ENCODE results near the gene EPHA4.

DNA sequence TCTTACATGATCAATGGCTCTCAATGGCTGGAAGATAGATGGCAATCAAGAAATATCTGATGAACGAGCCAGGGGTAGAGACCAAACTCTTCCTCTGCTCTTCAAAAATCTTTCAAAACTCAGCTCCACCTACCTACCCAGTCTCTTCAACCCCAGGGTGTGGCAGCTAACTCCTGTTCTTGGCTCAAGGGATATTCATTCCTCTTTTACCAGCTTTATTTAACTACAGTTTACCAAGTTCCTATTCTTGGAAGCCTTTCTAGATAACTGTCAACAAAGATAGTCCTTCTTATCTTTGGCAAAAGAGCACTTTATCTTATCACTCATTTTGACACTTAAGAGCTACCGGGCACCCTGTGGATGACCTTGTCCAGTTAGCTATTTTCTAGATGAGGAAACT is 36.3 kb downstream of the EPHA4 start:
- TF ChIP-seq, protein P1, sequence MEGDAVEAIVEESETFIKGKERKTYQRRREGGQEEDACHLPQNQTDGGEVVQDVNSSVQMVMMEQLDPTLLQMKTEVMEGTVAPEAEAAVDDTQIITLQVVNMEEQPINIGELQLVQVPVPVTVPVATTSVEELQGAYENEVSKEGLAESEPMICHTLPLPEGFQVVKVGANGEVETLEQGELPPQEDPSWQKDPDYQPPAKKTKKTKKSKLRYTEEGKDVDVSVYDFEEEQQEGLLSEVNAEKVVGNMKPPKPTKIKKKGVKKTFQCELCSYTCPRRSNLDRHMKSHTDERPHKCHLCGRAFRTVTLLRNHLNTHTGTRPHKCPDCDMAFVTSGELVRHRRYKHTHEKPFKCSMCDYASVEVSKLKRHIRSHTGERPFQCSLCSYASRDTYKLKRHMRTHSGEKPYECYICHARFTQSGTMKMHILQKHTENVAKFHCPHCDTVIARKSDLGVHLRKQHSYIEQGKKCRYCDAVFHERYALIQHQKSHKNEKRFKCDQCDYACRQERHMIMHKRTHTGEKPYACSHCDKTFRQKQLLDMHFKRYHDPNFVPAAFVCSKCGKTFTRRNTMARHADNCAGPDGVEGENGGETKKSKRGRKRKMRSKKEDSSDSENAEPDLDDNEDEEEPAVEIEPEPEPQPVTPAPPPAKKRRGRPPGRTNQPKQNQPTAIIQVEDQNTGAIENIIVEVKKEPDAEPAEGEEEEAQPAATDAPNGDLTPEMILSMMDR (IDR thresholded peaks at IDR 0.05) = no peak
- no peak for TF ChIP-seq POLR2A (IDR thresholded peaks at IDR 0.05)
